H9 (cell line): ENCODE measurements around the gene ELFN2. TPM values are rescaled to one million over a fixed set of nuclear protein-coding genes. Genes with fewer than 3 reads are reported as not detected.

Experiments
- DNase-seq: peaks from one replicate; pipeline ENCODE4 v3.0.0-alpha.2; 2017
- H2AFZ ChIP-seq: one replicate; pipeline ENCODE4 v1.6.1; 2013; ENCODE audit warnings: mild to moderate bottlenecking, low read length, control low read depth, moderate library complexity
- H2AK5ac ChIP-seq: 2 replicates; pipeline ENCODE4 v1.6.1; 2013; ENCODE audit warnings: low read length, control low read depth, mixed read lengths; ENCODE audit not compliant: insufficient read length
- H2BK120ac ChIP-seq: one replicate; pipeline ENCODE4 v1.6.1; 2013; ENCODE audit warnings: low read depth, mild to moderate bottlenecking, low read length, control low read depth, inconsistent platforms; ENCODE audit not compliant: poor library complexity, severe bottlenecking
- H2BK12ac ChIP-seq: 2 replicates; pipeline ENCODE4 v1.6.1; 2013; ENCODE audit warnings: low read length, control low read depth, mixed read lengths, low read depth; ENCODE audit not compliant: insufficient read length
- H2BK15ac ChIP-seq: 2 replicates; pipeline ENCODE4 v1.6.1; 2013; ENCODE audit warnings: low read depth, low read length, control low read depth
- H2BK20ac ChIP-seq: one replicate; pipeline ENCODE4 v1.6.1; 2013; ENCODE audit warnings: low read depth, mild to moderate bottlenecking, low read length, control low read depth, inconsistent platforms; ENCODE audit not compliant: poor library complexity, severe bottlenecking
- H2BK5ac ChIP-seq: 2 replicates; pipeline ENCODE4 v1.6.1; 2013; ENCODE audit warnings: low read length, control low read depth, mixed read lengths; ENCODE audit not compliant: insufficient read length
- H3K14ac ChIP-seq: 2 replicates; pipeline ENCODE4 v1.6.1; 2013; ENCODE audit warnings: low read length, control low read depth; ENCODE audit not compliant: insufficient read depth
- H3K18ac ChIP-seq: 2 replicates; pipeline ENCODE4 v1.6.1; 2013; ENCODE audit warnings: low read depth, mild to moderate bottlenecking, mixed read lengths, low read length, control low read depth; ENCODE audit not compliant: insufficient read length
- H3K23ac ChIP-seq: 2 replicates; pipeline ENCODE4 v1.6.1; 2013; ENCODE audit warnings: low read length, control low read depth, mixed read lengths, low read depth; ENCODE audit not compliant: insufficient read length
- H3K23me2 ChIP-seq: 2 replicates; pipeline ENCODE4 v1.6.1; 2013; ENCODE audit warnings: low read depth, mild to moderate bottlenecking, mixed read lengths, low read length, control low read depth; ENCODE audit not compliant: insufficient read length, poor library complexity, severe bottlenecking
- H3K27ac ChIP-seq: 2 replicates; pipeline ENCODE4 v1.5.1; 2013; ENCODE audit warnings: low read length, control low read depth, mixed read lengths, low read depth; ENCODE audit not compliant: insufficient read length
- H3K27me3 ChIP-seq: 2 replicates; pipeline ENCODE4 v1.6.1; 2013; ENCODE audit warnings: low read length, control low read depth, inconsistent platforms; ENCODE audit not compliant: insufficient read depth
- H3K4ac ChIP-seq: 2 replicates; pipeline ENCODE4 v1.6.1; 2013; ENCODE audit warnings: low read depth, mild to moderate bottlenecking, control low read depth, inconsistent platforms, low read length, moderate library complexity
- H3K4me1 ChIP-seq: 2 replicates; pipeline ENCODE4 v1.6.1; 2013; ENCODE audit warnings: low read length, control low read depth, inconsistent platforms; ENCODE audit not compliant: insufficient read depth
- H3K4me2 ChIP-seq: 2 replicates; pipeline ENCODE4 v1.6.1; 2013; ENCODE audit warnings: low read length, control low read depth, mixed read lengths; ENCODE audit not compliant: insufficient read length, insufficient read depth
- H3K56ac ChIP-seq: 2 replicates; pipeline ENCODE4 v1.6.1; 2013; ENCODE audit warnings: low read depth, mild to moderate bottlenecking, mixed read lengths, low read length, control low read depth; ENCODE audit not compliant: insufficient read length
- H3K79me1 ChIP-seq: 2 replicates; pipeline ENCODE4 v1.6.1; 2013; ENCODE audit warnings: low read depth, mild to moderate bottlenecking, moderate library complexity, low read length, control low read depth, inconsistent platforms; ENCODE audit not compliant: insufficient read depth, poor library complexity, severe bottlenecking
- H3K79me2 ChIP-seq: 2 replicates; pipeline ENCODE4 v1.6.1; 2013; ENCODE audit warnings: low read length, control low read depth, inconsistent platforms; ENCODE audit not compliant: insufficient read depth
- H3K9ac ChIP-seq: 2 replicates; pipeline ENCODE4 v1.6.1; 2013; ENCODE audit warnings: low read length, control low read depth, mixed read lengths; ENCODE audit not compliant: insufficient read length; ENCODE audit errors: extremely low read depth
- H3K9me3 ChIP-seq: one replicate; pipeline ENCODE4 v1.6.1; 2013; ENCODE audit warnings: low read depth, low read length, inconsistent platforms; ENCODE audit not compliant: control insufficient read depth
- H3T11ph ChIP-seq: one replicate; pipeline ENCODE4 v1.6.1; 2013; ENCODE audit warnings: mild to moderate bottlenecking, low read length, control low read depth, inconsistent platforms
- H4K20me1 ChIP-seq: one replicate; pipeline ENCODE4 v1.6.1; 2013; ENCODE audit not compliant: control insufficient read depth, insufficient read length, insufficient read depth
- H4K5ac ChIP-seq: 2 replicates; pipeline ENCODE4 v1.6.1; 2013; ENCODE audit warnings: low read depth, mild to moderate bottlenecking, mixed read lengths, low read length, control low read depth; ENCODE audit not compliant: insufficient read length
- H4K8ac ChIP-seq: replicated peaks from 2 replicates; pipeline ENCODE4 v1.6.1; 2013; ENCODE audit warnings: low read length, control low read depth, mixed read lengths, low read depth; ENCODE audit not compliant: insufficient read length
- H4K91ac ChIP-seq: 2 replicates; pipeline ENCODE4 v1.6.1; 2013; ENCODE audit warnings: low read depth, mild to moderate bottlenecking, moderate library complexity, mixed read lengths, low read length, control low read depth; ENCODE audit not compliant: insufficient read length
- H3K27ac Mint-ChIP-seq, 3 experiments: 2 replicates in 2 of 3; 3 replicates in 1 of 3; pipeline ENCODE4 v1.8.0; 2020 to 2021; ENCODE audit warnings: mixed read lengths in 3 of 3, mild to moderate bottlenecking in 1 of 3, moderate library complexity in 1 of 3
- H3K27me3 Mint-ChIP-seq: 2 replicates; pipeline ENCODE4 v1.8.0; 2021; ENCODE audit warnings: low read depth, mild to moderate bottlenecking, moderate library complexity, mixed read lengths
- H3K36me3 Mint-ChIP-seq, 3 experiments: 2 replicates in 2 of 3; 3 replicates in 1 of 3; pipeline ENCODE4 v1.8.0; 2020 to 2021; ENCODE audit warnings: low read depth in 3 of 3, mixed read lengths in 3 of 3; ENCODE audit not compliant: insufficient read depth in 1 of 3
- H3K4me1 Mint-ChIP-seq, 2 experiments: 2 replicates each; pipeline ENCODE4 v1.8.0; 2020; ENCODE audit warnings: mixed read lengths in 2 of 2
- H3K4me3 Mint-ChIP-seq, 2 experiments: 2 replicates in 1 of 2; 3 replicates in 1 of 2; pipeline ENCODE4 v1.8.0; 2020 to 2021; ENCODE audit warnings: mild to moderate bottlenecking in 2 of 2, mixed read lengths in 2 of 2, moderate library complexity in 1 of 2
- H3K9me3 Mint-ChIP-seq, 2 experiments: 2 replicates in 1 of 2; 3 replicates in 1 of 2; pipeline ENCODE4 v1.8.0; 2020; ENCODE audit warnings: mild to moderate bottlenecking in 2 of 2, mixed read lengths in 2 of 2, moderate library complexity in 1 of 2
- CTCF ChIP-seq: fragments of 200-600 bp; sonication (generic); conservative IDR thresholded peaks from 3 replicates; pipeline ENCODE4 v1.8.0; 2021; ENCODE audit warnings: antibody characterized with exemption, mild to moderate bottlenecking
- WGBS: extraction: QIAGEN DNeasy Blood & Tissue Kit; methylation state at CpG from one replicate; pipeline ENCODE4 v1.1.7; 2013; ENCODE audit warnings: missing lambda C conversion rate, low lambda C conversion rate, mixed read lengths; ENCODE audit not compliant: insufficient read length; ENCODE audit errors: extremely low coverage; 5-methylcytosine and 5-hydroxymethylcytosine counted together
- total RNA-seq: library from RNA; stranded (reverse); gene quantifications from 2 replicates; pipeline ENCODE4 v1.2.1, GENCODE V29; 2021

The ELFN2 gene
- total RNA-seq, 1 experiment from 2014 or later = 0.70 TPM

GRCh38 chr22:37412495-37413250 is 14.6 kb downstream of the ELFN2 start:
- no peaks in the 10 kb centered on the region for H3K9me3 Mint-ChIP-seq

More at GRCh38 chr22:37412495-37413250, 14.6 kb downstream of the ELFN2 start:
- WGBS = no CpG with 5 or more reads among the region's 16 CpGs
- H2BK20ac ChIP-seq = no peak overlapping the region
- H4K8ac ChIP-seq = no peak overlapping the region
- H3K23me2 ChIP-seq = no peaks in the 10 kb centered on the region
- H3K27me3 ChIP-seq = no peaks in the 10 kb centered on the region
- no peak overlapping the region for H3K9ac ChIP-seq
- H3K23ac ChIP-seq = no peak overlapping the region
- no peaks in the 10 kb centered on the region for H3K79me1 ChIP-seq
- H4K20me1 ChIP-seq = no peaks in the 10 kb centered on the region
- no peak overlapping the region for H3K4me3 Mint-ChIP-seq
- H3K27me3 Mint-ChIP-seq = peaks cover 26% of the 10 kb centered on the region
- H3T11ph ChIP-seq = no peak overlapping the region
- H2BK5ac ChIP-seq = no peak overlapping the region
- H3K36me3 Mint-ChIP-seq = no peaks in the 10 kb centered on the region
- no peak overlapping the region for H3K4me2 ChIP-seq
- H3K9me3 ChIP-seq = no peaks in the 10 kb centered on the region
- H3K27ac Mint-ChIP-seq = no peak overlapping the region
- H3K4ac ChIP-seq = no peak overlapping the region
- no peak overlapping the region for H4K91ac ChIP-seq
- H2BK120ac ChIP-seq = no peak overlapping the region
- H3K27ac ChIP-seq = no peak overlapping the region
- TF ChIP-seq CTCF = no peak
- peaks cover 10 to 27% of the 10 kb centered on the region in 2 experiments for H3K4me1 Mint-ChIP-seq
- H2AK5ac ChIP-seq = no peak overlapping the region
- H2AFZ ChIP-seq = no peak overlapping the region
- H3K18ac ChIP-seq = no peak overlapping the region
- DNase-seq = no peak
- no peak overlapping the region for H2BK15ac ChIP-seq
- H3K56ac ChIP-seq = no peak overlapping the region
- H3K14ac ChIP-seq = no peak overlapping the region; the same call in 1 of the 2 replicates
- no peak overlapping the region for H2BK12ac ChIP-seq
- no peaks in the 10 kb centered on the region for H3K79me2 ChIP-seq
- H3K4me1 ChIP-seq = no peaks in the 10 kb centered on the region
- no peak overlapping the region for H4K5ac ChIP-seq
